Heart left ventricle (tissue), 13 donors: ENCODE data around the gene KL.

Experiments used
- CTCF ChIP-seq, 12 donors: fragments of 200-600 bp; sonication (generic) in 4 of 12; IDR thresholded peaks; one replicate each; pipeline versions ENCODE4 v1.5.0 to v1.8.0; 2018 to 2022; ENCODE audit warnings: antibody characterized with exemption in 12 of 12, mild to moderate bottlenecking in 5 of 12
- POLR2A ChIP-seq, 2 donors: fragments of 450-650 bp; IDR thresholded peaks; one replicate each; pipeline ENCODE4 v1.6.1; 2017; ENCODE audit warnings: antibody characterized with exemption in 2 of 2, mild to moderate bottlenecking in 2 of 2, moderate library complexity in 2 of 2
- donor health status: ischemic (EF 13 %, LVEDD 7.1; RV severe dilation, severe dysfunction).
- donor health status: DM: no; HTN: yes; CAD: no.
- donor health status: DM: no; HTN: no; CAD: no.
- donor health status: ischemic (EF 25% LVEDD 6.9; RV normal size, moderate dysfunction).
- donor health status: ischemic (EF 25% LVEDD 5.7; RV mildly dilated, moderate dysfunction).
- donor health status: ischemic (EF 35%, LVEDD 5.7; RV mildly dilated, moderate dysfunction).
- donor health status: nonischemic (EF 11% LVEDD 7.7; RV severe dilation, severe dysfunction).
- donor health status: DM: yes; HTN: yes; CAD: no.
- donor health status: PGD.
- donor health status: ischemic (EF 29% LVEDD 5.4; RV normal size, mild dysfunction).
- donor health status: nonischemic (EF 23%, LVEDD 6.1; RV moderate dilation, normal function).

DNA sequence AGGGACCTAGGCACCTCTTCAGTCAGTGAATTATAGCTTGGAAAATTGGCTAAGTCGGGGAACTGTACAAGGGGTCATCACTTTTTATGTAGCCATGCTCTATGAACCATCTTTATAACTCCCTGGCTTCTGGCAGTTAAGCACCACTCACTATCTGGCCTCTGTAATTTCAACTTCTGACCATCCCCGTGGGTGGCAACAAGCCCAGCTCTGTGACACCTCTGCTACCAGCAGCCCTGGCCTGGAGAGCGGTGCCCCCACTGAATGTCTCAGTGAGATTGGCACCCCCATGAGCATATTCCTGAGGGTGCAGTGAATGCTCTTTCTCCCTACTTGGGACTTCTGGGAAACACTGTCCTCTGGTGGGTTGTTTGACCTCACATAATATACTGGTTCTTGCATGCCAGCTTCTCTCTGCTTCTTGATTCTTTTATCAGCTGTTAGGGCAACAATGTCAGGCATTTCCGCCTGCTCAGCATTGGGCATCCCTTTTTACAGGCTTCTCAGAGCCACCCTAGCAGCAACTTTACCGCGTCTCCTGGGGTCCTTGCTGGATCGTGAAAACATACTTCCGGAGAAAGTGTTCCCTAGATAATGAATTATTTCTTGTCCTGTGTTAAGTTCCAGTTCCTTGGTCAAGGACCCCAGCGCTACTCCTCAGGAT lies 10.4 kb downstream of the KL start:
- TF ChIP-seq CTCF (IDR thresholded peaks at IDR 0.05) (peak in 1 of 12 donors; percentile 15), POLR2A (IDR thresholded peaks at IDR 0.05) (no peak)
